Body of pancreas (tissue), 4 donors: ENCODE results near the gene UHRF2.

ENCODE experiments used
- CTCF ChIP-seq, 7 experiments: fragments of 450-650 bp in 4 of 7; fragments of 200-600 bp in 3 of 7; sonication (generic) in 3 of 7; IDR thresholded peaks; one replicate each; pipeline ENCODE4 v1.5.1; 2016 to 2019; ENCODE audit warnings: antibody characterized with exemption in 7 of 7
- POLR2A ChIP-seq, 3 donors: fragments of 450-650 bp; IDR thresholded peaks; one replicate each; pipeline ENCODE4 v1.6.1; 2016; ENCODE audit warnings: antibody characterized with exemption in 3 of 3, mild to moderate bottlenecking in 2 of 3

GRCh38 chr9:6408320-6408719 lies 4.7 kb upstream of the UHRF2 start:
- no peak for TF ChIP-seq POLR2A (IDR thresholded peaks at IDR 0.05)
- TF ChIP-seq CTCF (IDR thresholded peaks at IDR 0.05), result no peak
